C4-2B (cell line): ENCODE measurements around the gene MAN2A1.

ENCODE experiments used
- CTCF ChIP-seq: fragments of 450-650 bp; conservative IDR thresholded peaks from 2 replicates; pipeline ENCODE4 v1.5.1; 2017; ENCODE audit warnings: mild to moderate bottlenecking
- ZFX ChIP-seq: fragments of 450-650 bp; IDR thresholded peaks from 2 replicates; pipeline ENCODE4 v1.6.1; 2017

- TF ChIP-seq CTCF, result no peak
- no peak for TF ChIP-seq ZFX
Measured at GRCh38 chr5:109694451-109694891, 4.7 kb downstream of the MAN2A1 start.
